Subcutaneous adipose tissue (tissue), 4 donors: ENCODE data around the gene ELAVL1. TPM values are rescaled to one million over a fixed set of nuclear protein-coding genes. Genes with fewer than 3 reads are reported as not detected.

Experiments
- total RNA-seq, 4 donors: library from RNA; depleted of rRNA; stranded (reverse); fragments of >200 nt; gene quantifications; one replicate each; pipeline ENCODE4 v1.1.0, GENCODE V29; 2016
- TF ChIP-seq, protein P1 (sequence below): fragments of 450-650 bp; IDR thresholded peaks from one replicate; pipeline ENCODE4 v1.5.1; 2016; ENCODE audit warnings: low read depth, mild to moderate bottlenecking, control low read depth, antibody characterized with exemption, moderate library complexity

Gene ELAVL1
- total RNA-seq, 4 donors from 2014 or later = 17.8 to 30.7 (median 26.1) TPM

DNA sequence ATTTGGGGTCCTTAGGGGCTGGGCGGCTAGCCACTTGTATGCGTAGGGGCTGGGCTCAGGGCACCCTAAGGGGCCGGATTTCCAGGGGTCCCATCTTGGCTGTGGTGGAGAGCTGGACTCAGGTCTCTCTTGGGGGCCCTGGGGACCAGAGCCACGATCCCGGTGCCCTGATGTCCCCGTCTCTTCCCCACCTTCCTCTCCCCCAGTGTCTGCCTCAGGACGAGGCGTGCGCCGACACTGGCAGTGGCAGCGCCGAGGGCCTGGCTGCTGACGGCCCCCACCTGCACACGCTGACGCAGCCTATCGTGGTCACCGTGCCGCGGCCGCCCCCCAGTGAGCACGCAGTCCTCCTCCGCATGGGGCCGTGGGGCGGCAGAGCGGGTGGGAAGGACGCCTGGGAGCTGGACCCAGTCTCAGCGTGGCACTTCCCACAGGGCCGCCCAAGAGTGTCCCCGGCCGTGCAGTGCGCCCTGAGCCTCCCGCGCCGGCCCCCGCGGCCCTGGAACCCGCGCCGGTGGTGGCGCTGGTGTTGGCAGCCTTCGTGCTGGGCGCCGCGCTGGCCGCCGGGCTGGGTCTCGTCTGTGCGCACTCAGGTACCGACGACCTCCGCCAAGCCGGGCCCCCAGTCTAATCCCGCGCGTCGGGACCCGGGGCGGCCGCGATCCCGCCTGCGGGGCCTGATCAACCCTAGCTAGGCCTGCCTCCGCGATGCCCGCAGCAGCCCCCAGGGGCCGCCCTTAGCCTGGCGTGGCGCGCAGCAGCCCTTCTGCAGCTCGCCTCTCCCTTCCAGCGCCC lies 88.0 kb downstream of the ELAVL1 start:
- TF ChIP-seq, protein P1, sequence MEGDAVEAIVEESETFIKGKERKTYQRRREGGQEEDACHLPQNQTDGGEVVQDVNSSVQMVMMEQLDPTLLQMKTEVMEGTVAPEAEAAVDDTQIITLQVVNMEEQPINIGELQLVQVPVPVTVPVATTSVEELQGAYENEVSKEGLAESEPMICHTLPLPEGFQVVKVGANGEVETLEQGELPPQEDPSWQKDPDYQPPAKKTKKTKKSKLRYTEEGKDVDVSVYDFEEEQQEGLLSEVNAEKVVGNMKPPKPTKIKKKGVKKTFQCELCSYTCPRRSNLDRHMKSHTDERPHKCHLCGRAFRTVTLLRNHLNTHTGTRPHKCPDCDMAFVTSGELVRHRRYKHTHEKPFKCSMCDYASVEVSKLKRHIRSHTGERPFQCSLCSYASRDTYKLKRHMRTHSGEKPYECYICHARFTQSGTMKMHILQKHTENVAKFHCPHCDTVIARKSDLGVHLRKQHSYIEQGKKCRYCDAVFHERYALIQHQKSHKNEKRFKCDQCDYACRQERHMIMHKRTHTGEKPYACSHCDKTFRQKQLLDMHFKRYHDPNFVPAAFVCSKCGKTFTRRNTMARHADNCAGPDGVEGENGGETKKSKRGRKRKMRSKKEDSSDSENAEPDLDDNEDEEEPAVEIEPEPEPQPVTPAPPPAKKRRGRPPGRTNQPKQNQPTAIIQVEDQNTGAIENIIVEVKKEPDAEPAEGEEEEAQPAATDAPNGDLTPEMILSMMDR = no peak

DNA sequence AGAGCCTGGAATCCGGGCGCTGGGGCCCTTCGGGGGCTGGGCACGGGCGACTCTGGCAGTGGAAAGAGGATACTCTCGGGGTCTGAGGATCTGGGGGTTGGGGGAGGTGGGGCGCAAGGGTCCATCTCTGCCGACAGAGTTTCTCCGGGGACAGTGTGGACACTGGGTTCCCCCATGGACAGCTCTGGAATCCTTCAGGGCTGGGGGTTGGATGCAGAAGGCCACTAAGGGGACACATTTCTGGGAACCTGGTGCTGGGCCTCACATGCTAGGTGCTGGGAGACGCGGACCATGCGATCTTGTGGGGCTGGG lies 88.5 kb downstream of the ELAVL1 start:
- TF ChIP-seq, protein P1 = no peak

DNA sequence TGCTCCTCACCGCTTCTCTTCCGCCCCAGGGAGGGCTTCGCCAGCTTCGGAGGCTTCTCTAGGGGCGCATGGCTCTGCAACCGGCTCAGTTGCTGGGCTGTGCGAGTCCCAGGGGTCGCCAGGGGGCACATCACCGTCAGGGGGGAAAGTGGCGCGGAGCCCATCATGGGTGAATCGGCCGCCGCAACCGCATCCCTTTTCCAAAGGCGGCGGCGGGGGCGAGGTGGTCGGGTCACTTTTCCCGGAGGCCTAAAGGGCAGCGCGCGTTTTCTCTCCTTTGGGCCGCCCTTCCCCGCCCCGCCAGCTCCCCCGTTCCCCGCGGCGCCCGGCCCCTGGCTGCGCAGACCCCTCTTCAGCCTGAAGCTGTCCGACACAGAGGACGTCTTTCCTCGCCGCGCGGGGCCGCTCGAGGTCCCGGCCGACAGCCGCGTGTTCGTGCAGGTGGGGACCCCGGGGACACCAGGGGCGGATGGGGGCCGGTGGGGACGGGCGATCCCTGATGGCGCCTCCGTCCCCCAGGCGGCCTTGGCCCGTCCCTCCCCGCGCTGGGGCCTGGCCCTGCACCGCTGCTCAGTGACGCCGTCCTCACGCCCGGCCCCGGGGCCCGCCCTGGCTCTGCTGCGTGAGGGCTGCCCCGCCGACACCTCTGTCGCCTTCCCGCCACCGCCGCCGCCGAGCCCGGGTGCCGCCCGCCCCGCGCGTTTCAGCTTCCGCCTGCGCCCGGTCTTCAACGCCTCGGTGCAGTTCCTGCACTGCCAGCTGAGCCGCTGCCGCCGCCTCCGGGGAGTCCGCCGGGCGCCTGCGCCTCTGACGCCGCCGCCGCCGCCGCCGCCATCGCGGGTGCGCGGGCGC lies 89.1 kb downstream of the ELAVL1 start:
- TF ChIP-seq, protein P1 = no peak

DNA sequence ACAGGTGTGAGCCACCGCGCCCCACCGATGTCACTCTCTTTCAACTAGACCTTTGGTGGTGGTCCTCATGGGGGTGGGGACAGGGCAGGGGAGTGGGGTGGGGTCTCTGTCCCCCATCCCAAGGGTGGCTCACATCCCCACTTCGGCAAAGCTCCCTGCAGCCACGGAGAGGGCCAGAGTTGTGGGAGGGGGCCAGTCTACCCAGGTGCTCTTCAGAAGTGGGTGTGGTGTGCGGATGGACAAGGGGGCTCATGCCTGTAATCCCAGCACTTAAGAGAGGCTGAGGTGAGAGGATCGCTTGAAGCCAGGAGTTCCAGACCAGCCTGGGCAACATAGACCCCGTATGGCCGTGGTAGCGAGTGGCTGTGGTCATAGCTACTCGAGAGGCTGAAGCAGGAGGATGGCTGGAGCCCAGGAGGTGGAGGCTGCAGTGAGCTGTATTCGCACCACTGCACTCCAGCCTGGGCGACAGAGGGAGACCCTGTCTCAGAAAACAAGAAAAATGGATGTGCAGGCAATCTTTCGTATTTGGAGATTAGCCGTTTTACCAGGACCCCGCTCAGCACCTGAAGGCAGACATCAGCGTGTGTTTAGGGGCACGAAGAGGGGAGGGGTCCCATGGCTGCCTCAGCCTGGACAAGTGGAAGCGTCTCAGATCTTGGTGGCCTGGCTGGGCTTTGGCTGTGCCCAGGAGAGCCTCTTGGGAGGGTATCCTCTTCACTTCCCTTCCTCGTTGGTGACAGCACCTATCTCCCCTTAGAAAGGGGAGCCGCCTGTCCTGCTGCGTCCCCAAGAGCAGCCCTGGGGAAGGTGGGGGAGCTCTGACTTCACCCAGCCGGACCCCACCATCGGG lies 90.0 kb downstream of the ELAVL1 start:
- TF ChIP-seq, protein P1 = no peak

DNA sequence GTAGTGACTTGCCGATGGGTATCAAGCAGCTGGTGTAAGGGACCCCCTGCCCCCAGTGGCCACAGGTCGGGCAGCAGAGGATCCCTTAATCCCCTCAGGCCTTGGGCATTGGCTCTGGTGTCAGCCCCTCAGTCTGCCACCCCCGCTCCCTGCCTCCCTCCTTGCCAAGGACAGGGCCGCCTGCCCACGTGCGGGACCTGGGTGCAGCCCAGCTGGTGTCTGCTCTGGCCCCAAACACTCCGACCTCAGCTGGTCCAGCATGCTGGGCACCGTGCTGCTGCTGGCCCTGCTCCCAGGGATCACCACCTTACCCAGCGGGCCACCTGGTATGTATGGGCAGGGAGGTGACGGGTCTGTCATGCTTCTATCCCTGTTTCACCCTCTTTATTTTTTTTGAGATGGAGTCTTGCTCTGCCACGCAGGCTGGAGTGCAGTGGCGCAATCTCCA lies 90.8 kb downstream of the ELAVL1 start, which contains the start of gene TGFBR3L:
TGFBR3L (plus strand) TSS at position 233 of the 448 bp plus-strand sequence.
- TF ChIP-seq, protein P1 = no peak

DNA sequence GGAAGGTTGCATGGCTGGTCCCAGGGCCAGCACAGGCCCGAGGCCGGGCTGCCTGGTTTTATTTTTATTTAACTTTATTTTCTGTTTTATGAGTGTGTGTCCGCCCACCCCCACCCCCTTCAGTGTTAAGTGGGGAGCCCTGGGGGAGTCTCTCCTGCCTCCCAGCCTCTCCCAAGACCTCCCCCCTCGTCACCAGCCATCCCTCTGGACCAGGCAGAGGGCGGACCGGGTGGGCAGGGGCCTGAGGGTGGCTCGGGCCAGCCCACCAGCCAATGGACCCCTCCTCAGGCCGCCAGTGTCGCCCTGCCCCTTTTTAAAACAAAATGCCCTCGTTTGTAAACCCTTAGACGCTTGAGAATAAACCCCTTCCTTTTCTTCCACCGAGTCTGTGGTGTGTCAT lies 91.3 kb downstream of the ELAVL1 start:
- TF ChIP-seq, protein P1 = no peak
